ENCODE measurements around the gene UBE2J1. TPM values are rescaled to one million over a fixed set of nuclear protein-coding genes. Genes with fewer than 3 reads are reported as not detected.

Gene UBE2J1
- total and polyA plus RNA-seq, 9 of the 15 experiments (the other 6 are each of a cell fraction or from before 2014, with no cell fraction given) = 11.6 to 32.6 (median 22.0) TPM

DNA sequence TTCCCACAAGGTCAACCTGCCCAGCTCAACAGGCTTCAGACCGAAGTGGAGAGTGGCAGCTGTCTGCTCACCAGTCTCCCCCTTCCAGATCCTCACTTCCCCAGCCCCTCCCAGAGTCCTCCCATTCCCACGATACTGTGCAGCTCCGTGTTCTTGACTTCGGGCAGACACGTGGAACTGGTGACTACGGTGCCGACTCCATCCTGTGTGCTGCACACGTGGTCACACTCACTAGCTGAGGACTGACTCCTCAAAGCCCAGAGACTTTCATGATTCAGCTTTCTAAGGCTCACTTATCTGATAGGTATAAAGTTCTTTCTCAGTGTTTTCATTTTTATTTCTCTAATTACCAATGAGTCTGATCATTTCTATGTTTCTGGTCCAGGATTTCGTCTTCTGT lies 69.8 kb downstream of the UBE2J1 start (continued):
- TF ChIP-seq, protein P1, sequence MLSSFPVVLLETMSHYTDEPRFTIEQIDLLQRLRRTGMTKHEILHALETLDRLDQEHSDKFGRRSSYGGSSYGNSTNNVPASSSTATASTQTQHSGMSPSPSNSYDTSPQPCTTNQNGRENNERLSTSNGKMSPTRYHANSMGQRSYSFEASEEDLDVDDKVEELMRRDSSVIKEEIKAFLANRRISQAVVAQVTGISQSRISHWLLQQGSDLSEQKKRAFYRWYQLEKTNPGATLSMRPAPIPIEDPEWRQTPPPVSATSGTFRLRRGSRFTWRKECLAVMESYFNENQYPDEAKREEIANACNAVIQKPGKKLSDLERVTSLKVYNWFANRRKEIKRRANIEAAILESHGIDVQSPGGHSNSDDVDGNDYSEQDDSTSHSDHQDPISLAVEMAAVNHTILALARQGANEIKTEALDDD (IDR thresholded peaks at IDR 0.05) = no peak
- no peak for TF ChIP-seq HDAC3 (IDR thresholded peaks at IDR 0.05; ENCODE audit: borderline replicate concordance, partially characterized antibody)
- no peak for TF ChIP-seq NFIX (CRISPR knock-in tag; IDR thresholded peaks at IDR 0.05; ENCODE audit: low read depth)
- TF ChIP-seq ZNF134 (CRISPR knock-in tag; conservative IDR thresholded peaks at IDR 0.05) = no peak
- TF ChIP-seq, protein P2, sequence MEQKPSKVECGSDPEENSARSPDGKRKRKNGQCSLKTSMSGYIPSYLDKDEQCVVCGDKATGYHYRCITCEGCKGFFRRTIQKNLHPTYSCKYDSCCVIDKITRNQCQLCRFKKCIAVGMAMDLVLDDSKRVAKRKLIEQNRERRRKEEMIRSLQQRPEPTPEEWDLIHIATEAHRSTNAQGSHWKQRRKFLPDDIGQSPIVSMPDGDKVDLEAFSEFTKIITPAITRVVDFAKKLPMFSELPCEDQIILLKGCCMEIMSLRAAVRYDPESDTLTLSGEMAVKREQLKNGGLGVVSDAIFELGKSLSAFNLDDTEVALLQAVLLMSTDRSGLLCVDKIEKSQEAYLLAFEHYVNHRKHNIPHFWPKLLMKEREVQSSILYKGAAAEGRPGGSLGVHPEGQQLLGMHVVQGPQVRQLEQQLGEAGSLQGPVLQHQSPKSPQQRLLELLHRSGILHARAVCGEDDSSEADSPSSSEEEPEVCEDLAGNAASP (IDR thresholded peaks at IDR 0.05) = no peak
- TF ChIP-seq, protein P3, sequence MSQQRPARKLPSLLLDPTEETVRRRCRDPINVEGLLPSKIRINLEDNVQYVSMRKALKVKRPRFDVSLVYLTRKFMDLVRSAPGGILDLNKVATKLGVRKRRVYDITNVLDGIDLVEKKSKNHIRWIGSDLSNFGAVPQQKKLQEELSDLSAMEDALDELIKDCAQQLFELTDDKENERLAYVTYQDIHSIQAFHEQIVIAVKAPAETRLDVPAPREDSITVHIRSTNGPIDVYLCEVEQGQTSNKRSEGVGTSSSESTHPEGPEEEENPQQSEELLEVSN (IDR thresholded peaks at IDR 0.05; ENCODE audit: borderline replicate concordance in 1 of 2, extremely low read depth in 1 of 2, insufficient read depth in 1 of 2, insufficient read length in 1 of 2, low read depth in 1 of 2, low read length in 1 of 2, poor library complexity in 1 of 2, severe bottlenecking in 1 of 2) = peak in 1 of 2 experiments; percentile 33
- TF ChIP-seq NCOA4 (IDR thresholded peaks at IDR 0.05; ENCODE audit: partially characterized antibody) = no peak
- 0 out of 2 replicates have a peak, but pooled peaks have one; percentile 21 for TF ChIP-seq L3MBTL2 (IDR thresholded peaks at IDR 0.05)
- no peak for TF ChIP-seq ILF3 (IDR thresholded peaks at IDR 0.05; ENCODE audit: borderline replicate concordance)
- no peak for TF ChIP-seq FOXA3 (CRISPR knock-in tag; conservative IDR thresholded peaks at IDR 0.05 in 1 of 2, IDR thresholded peaks at IDR 0.05 in 1 of 2)
